Dedifferentiated amniotic fluid mesenchymal stem cell (primary cell): ENCODE results near the gene PRR12.
A peak's percentile ranks its signal among the peaks of the same experiment; 100 is the strongest.
"Not testable (repeated sequence)": the region's sequence is repeated elsewhere in the genome, so short reads cannot be mapped to it uniquely, and the experiment has no call there.

ENCODE experiments used
- DNase-seq: peaks from one replicate; pipeline ENCODE4 v3.0.0-alpha.2; 2016; ENCODE audit errors: extremely low spot score

Gene PRR12

GRCh38 chr19:49616532-49616931, 25.6 kb downstream of the PRR12 start:
- DNase-seq, result no peak

GRCh38 chr19:49616945-49617344, 26.0 kb downstream of the PRR12 start:
- DNase-seq, result no peak

- DNase-seq, result not testable (repeated sequence)
These were observed 26.9 kb downstream of the PRR12 start for GRCh38 chr19:49617860-49618259.

GRCh38 chr19:49624967-49625910, 34.3 kb downstream of the PRR12 start:
- DNase-seq, result no peak

GRCh38 chr19:49626226-49626625, 35.2 kb downstream of the PRR12 start:
- no peak for DNase-seq

GRCh38 chr19:49629659-49630058, 38.7 kb downstream of the PRR12 start:
- no peak for DNase-seq

- DNase-seq, result no peak
These were observed 40.1 kb downstream of the PRR12 start for GRCh38 chr19:49631014-49631588.

GRCh38 chr19:49631610-49632192, 40.7 kb downstream of the PRR12 start:
- DNase-seq, result no peak

GRCh38 chr19:49632576-49632975, 41.6 kb downstream of the PRR12 start:
- no peak for DNase-seq

- not testable (repeated sequence) for DNase-seq
These were observed 42.3 kb downstream of the PRR12 start for GRCh38 chr19:49633273-49633672.

GRCh38 chr19:49635530-49636232, 44.7 kb downstream of the PRR12 start:
- DNase-seq, result no peak

GRCh38 chr19:49636233-49636932, 45.4 kb downstream of the PRR12 start:
- DNase-seq, result no peak

GRCh38 chr19:49637821-49638738, 47.1 kb downstream of the PRR12 start:
- peak; percentile 79 for DNase-seq

GRCh38 chr19:49639401-49640112, 48.6 kb downstream of the PRR12 start:
- DNase-seq, result no peak

- DNase-seq, result peak; percentile 100
These were observed 49.3 kb downstream of the PRR12 start, which contains the start of gene RRAS for GRCh38 chr19:49640113-49640898. TSS of gene RRAS (minus strand) at chr19:49640143. CDS start at chr19:49640098, 45 bp downstream.

- DNase-seq, result peak; percentile 99
These were observed 50.9 kb downstream of the PRR12 start, which contains the start of gene SCAF1 for GRCh38 chr19:49641688-49642491. TSS of gene SCAF1 (plus strand) at chr19:49642209. CDS start at chr19:49645027, 2,818 bp downstream.

GRCh38 chr19:49642492-49643035, 51.6 kb downstream of the PRR12 start:
- DNase-seq, result no peak

GRCh38 chr19:49643466-49643865, 52.5 kb downstream of the PRR12 start:
- no peak for DNase-seq
